Mesenchymal stem cell (in vitro differentiated cells and primary cell): ENCODE results near the gene RPL36A.

Experiments used
- DNase-seq: peaks from one replicate; pipeline ENCODE4 v3.0.0-alpha.2; 2013
- H2AFZ ChIP-seq: one replicate; pipeline ENCODE4 v1.6.1; 2013; ENCODE audit warnings: low read depth, mild to moderate bottlenecking, control low read depth, inconsistent platforms, low read length, moderate library complexity
- H2AK5ac ChIP-seq: 2 replicates; pipeline ENCODE4 v1.6.1; 2013; ENCODE audit warnings: low read length, moderate library complexity, mild to moderate bottlenecking, inconsistent platforms; ENCODE audit not compliant: severe bottlenecking
- H2BK120ac ChIP-seq: one replicate; pipeline ENCODE4 v1.6.1; 2013; ENCODE audit warnings: low read depth, mild to moderate bottlenecking, inconsistent platforms, low read length, moderate library complexity
- H2BK12ac ChIP-seq, 2 experiments: one replicate each; pipeline ENCODE4 v1.6.1; 2013; ENCODE audit warnings: inconsistent platforms in 2 of 2, low read length in 2 of 2, mild to moderate bottlenecking in 2 of 2, moderate library complexity in 2 of 2, control low read depth in 1 of 2
- H2BK15ac ChIP-seq: one replicate; pipeline ENCODE4 v1.6.1; 2013; ENCODE audit warnings: mild to moderate bottlenecking, low read depth, inconsistent platforms; ENCODE audit not compliant: poor library complexity, severe bottlenecking
- H2BK5ac ChIP-seq: 2 replicates; pipeline ENCODE4 v1.6.1; 2013; ENCODE audit warnings: low read depth, mild to moderate bottlenecking, low read length, control low read depth, inconsistent platforms; ENCODE audit not compliant: poor library complexity, severe bottlenecking
- H3K14ac ChIP-seq, 2 experiments: one replicate each; pipeline ENCODE4 v1.6.1; 2013; ENCODE audit warnings: inconsistent platforms in 2 of 2, low read length in 2 of 2, control low read depth in 1 of 2, mild to moderate bottlenecking in 1 of 2, moderate library complexity in 1 of 2
- H3K18ac ChIP-seq, 2 experiments: one replicate each; pipeline ENCODE4 v1.6.1; 2013; ENCODE audit warnings: inconsistent platforms in 2 of 2, low read length in 2 of 2, control low read depth in 1 of 2, low read depth in 1 of 2, mild to moderate bottlenecking in 1 of 2
- H3K23ac ChIP-seq, 2 experiments: one replicate each; pipeline ENCODE4 v1.6.1; 2013; ENCODE audit warnings: inconsistent platforms in 2 of 2, low read length in 2 of 2, mild to moderate bottlenecking in 2 of 2, moderate library complexity in 2 of 2, control low read depth in 1 of 2
- H3K27ac ChIP-seq: 2 replicates; pipeline ENCODE4 v1.5.1; 2013; ENCODE audit warnings: mild to moderate bottlenecking, moderate library complexity, low read length, control low read depth, inconsistent platforms; ENCODE audit not compliant: poor library complexity, severe bottlenecking
- H3K27me3 ChIP-seq, 2 experiments: 2 replicates each; pipeline versions ENCODE4 v1.6.1 to v1.7.0; 2013; ENCODE audit warnings: low read length in 2 of 2, mild to moderate bottlenecking in 2 of 2, moderate library complexity in 2 of 2, control low read depth in 1 of 2, inconsistent platforms in 1 of 2; ENCODE audit not compliant: control insufficient read depth in 1 of 2, insufficient read depth in 1 of 2
- H3K36me3 ChIP-seq, 2 experiments: 2 replicates each; pipeline versions ENCODE4 v1.6.1 to v1.7.0; 2013; ENCODE audit warnings: low read length in 2 of 2, control low read depth in 1 of 2, inconsistent platforms in 1 of 2, low read depth in 1 of 2, mild to moderate bottlenecking in 1 of 2; ENCODE audit not compliant: insufficient read depth in 2 of 2, control insufficient read depth in 1 of 2
- H3K4ac ChIP-seq, 2 experiments: one replicate each; pipeline ENCODE4 v1.6.1; 2013; ENCODE audit warnings: inconsistent platforms in 2 of 2, low read length in 2 of 2, mild to moderate bottlenecking in 2 of 2, moderate library complexity in 2 of 2, control low read depth in 1 of 2, low read depth in 1 of 2
- H3K4me1 ChIP-seq: 2 replicates; pipeline ENCODE4 v1.6.1; 2013; ENCODE audit warnings: low read depth, low read length, control low read depth; ENCODE audit not compliant: control insufficient read depth, insufficient read depth
- H3K4me2 ChIP-seq: 2 replicates; pipeline ENCODE4 v1.6.1; 2013; ENCODE audit warnings: low read length, mild to moderate bottlenecking, inconsistent platforms; ENCODE audit not compliant: poor library complexity, severe bottlenecking
- H3K4me3 ChIP-seq, 2 experiments: 2 replicates each; pipeline versions ENCODE4 v1.5.1 to v1.7.0; 2013; ENCODE audit warnings: low read length in 2 of 2, mild to moderate bottlenecking in 2 of 2, control low read depth in 1 of 2, low read depth in 1 of 2; ENCODE audit not compliant: insufficient read depth in 1 of 2
- H3K79me1 ChIP-seq: replicated peaks from 2 replicates; pipeline ENCODE4 v1.6.1; 2013; ENCODE audit warnings: mild to moderate bottlenecking, control low read depth, low read length, inconsistent platforms; ENCODE audit not compliant: poor library complexity, severe bottlenecking
- H3K9ac ChIP-seq: 2 replicates; pipeline ENCODE4 v1.7.0; 2013; ENCODE audit warnings: mild to moderate bottlenecking, low read length, moderate library complexity
- H3K9me3 ChIP-seq: 2 replicates; pipeline ENCODE4 v1.7.0; 2013; ENCODE audit warnings: mild to moderate bottlenecking, low read length; ENCODE audit not compliant: control insufficient read depth
- H4K8ac ChIP-seq: one replicate; pipeline ENCODE4 v1.6.1; 2013; ENCODE audit warnings: inconsistent platforms, mild to moderate bottlenecking, low read length, moderate library complexity
- H4K91ac ChIP-seq: one replicate; pipeline ENCODE4 v1.6.1; 2013; ENCODE audit warnings: mild to moderate bottlenecking, low read length, inconsistent platforms
- WGBS: methylation state at CpG from one replicate; pipeline ENCODE4 v1.1.7; 2013; ENCODE audit warnings: mixed read lengths; 5-methylcytosine and 5-hydroxymethylcytosine counted together

Gene RPL36A

GRCh38 chrX:101349193-101349562 lies 41.6 kb upstream of the RPL36A start:
- WGBS, result 51% methylated on average over 3 of the region's 4 CpGs
- H3K79me1 ChIP-seq, result peaks cover 2% of the 10 kb centered on the region
- H3K9me3 ChIP-seq, result no peaks in the 10 kb centered on the region
- H3K36me3 ChIP-seq, result no peaks in the 10 kb centered on the region
- peak overlapping the region; percentile 80 for H3K9ac ChIP-seq
- H2BK12ac ChIP-seq, result no peak overlapping the region
- H3K27me3 ChIP-seq, result peaks cover 0 to 11% of the 10 kb centered on the region in 2 experiments
- no peak for DNase-seq
- no peak overlapping the region for H2BK5ac ChIP-seq
- H4K91ac ChIP-seq, result no peak overlapping the region
- H2BK120ac ChIP-seq, result no peak overlapping the region
- H3K4ac ChIP-seq, result no peak overlapping the region
- no peak overlapping the region for H3K18ac ChIP-seq
- H3K4me3 ChIP-seq, result peak overlapping the region in 1 of 2 experiments; percentile 85
- H3K14ac ChIP-seq, result no peak overlapping the region
- H2BK15ac ChIP-seq, result no peak overlapping the region
- H3K27ac ChIP-seq, result no peak overlapping the region
- peak overlapping the region; percentile 65 for H3K4me2 ChIP-seq
- no peak overlapping the region for H2AK5ac ChIP-seq
- H4K8ac ChIP-seq, result no peak overlapping the region
- H3K4me1 ChIP-seq, result no peaks in the 10 kb centered on the region
- no peak overlapping the region for H2AFZ ChIP-seq
- H3K23ac ChIP-seq, result no peak overlapping the region

GRCh38 chrX:101357166-101357795 lies 33.5 kb upstream of the RPL36A start:
- H2AK5ac ChIP-seq, result no peak overlapping the region
- H3K4me1 ChIP-seq, result peaks cover 1% of the 10 kb centered on the region
- no peak overlapping the region for H3K18ac ChIP-seq
- H2AFZ ChIP-seq, result no peak overlapping the region
- H4K91ac ChIP-seq, result no peak overlapping the region
- no peak overlapping the region for H3K4me2 ChIP-seq
- no peak overlapping the region for H3K14ac ChIP-seq
- no peak overlapping the region for H2BK120ac ChIP-seq
- no peak overlapping the region for H3K23ac ChIP-seq
- no peak overlapping the region for H4K8ac ChIP-seq
- no peak overlapping the region for H2BK15ac ChIP-seq
- H2BK12ac ChIP-seq, result no peak overlapping the region
- WGBS, result 40% methylated on average over 4 of the region's 5 CpGs
- H3K9ac ChIP-seq, result no peak overlapping the region
- no peaks in the 10 kb centered on the region for H3K9me3 ChIP-seq
- H3K36me3 ChIP-seq, result no peaks in the 10 kb centered on the region
- H2BK5ac ChIP-seq, result no peak overlapping the region
- peak; percentile 28 for DNase-seq
- H3K27ac ChIP-seq, result no peak overlapping the region
- H3K4ac ChIP-seq, result no peak overlapping the region
- no peaks in the 10 kb centered on the region for H3K79me1 ChIP-seq
- peaks cover 0 to 49% of the 10 kb centered on the region in 2 experiments for H3K27me3 ChIP-seq
- no peak overlapping the region for H3K4me3 ChIP-seq

GRCh38 chrX:101359966-101360365 lies 30.8 kb upstream of the RPL36A start:
- H3K4me2 ChIP-seq, result no peak overlapping the region
- H2BK12ac ChIP-seq, result no peak overlapping the region
- H2AK5ac ChIP-seq, result no peak overlapping the region
- no peak overlapping the region for H2BK5ac ChIP-seq
- H3K23ac ChIP-seq, result no peak overlapping the region
- no peak overlapping the region for H2BK120ac ChIP-seq
- H3K18ac ChIP-seq, result no peak overlapping the region
- no peak overlapping the region for H2BK15ac ChIP-seq
- H3K14ac ChIP-seq, result no peak overlapping the region
- no peak overlapping the region for H4K91ac ChIP-seq
- no peak overlapping the region for H3K9ac ChIP-seq
- H3K27me3 ChIP-seq, result peaks cover 0 to 51% of the 10 kb centered on the region in 2 experiments
- H4K8ac ChIP-seq, result no peak overlapping the region
- no peak for DNase-seq
- H2AFZ ChIP-seq, result no peak overlapping the region
- H3K27ac ChIP-seq, result no peak overlapping the region
- no peak overlapping the region for H3K4me3 ChIP-seq
- H3K79me1 ChIP-seq, result no peaks in the 10 kb centered on the region
- H3K36me3 ChIP-seq, result no peaks in the 10 kb centered on the region
- H3K4me1 ChIP-seq, result peaks cover 1% of the 10 kb centered on the region
- H3K9me3 ChIP-seq, result no peaks in the 10 kb centered on the region
- no CpG with 5 or more reads among the region's 1 CpG for WGBS
- H3K4ac ChIP-seq, result no peak overlapping the region

GRCh38 chrX:101360390-101360789 lies 30.4 kb upstream of the RPL36A start:
- no peaks in the 10 kb centered on the region for H3K9me3 ChIP-seq
- H3K9ac ChIP-seq, result no peak overlapping the region
- H3K4me1 ChIP-seq, result peaks cover 1% of the 10 kb centered on the region
- no peak overlapping the region for H3K4me3 ChIP-seq
- no peak overlapping the region for H2AFZ ChIP-seq
- no peak overlapping the region for H3K27ac ChIP-seq
- H4K8ac ChIP-seq, result no peak overlapping the region
- no peak overlapping the region for H2AK5ac ChIP-seq
- H3K18ac ChIP-seq, result no peak overlapping the region
- H2BK12ac ChIP-seq, result no peak overlapping the region
- no peak overlapping the region for H2BK15ac ChIP-seq
- H3K27me3 ChIP-seq, result peaks cover 0 to 55% of the 10 kb centered on the region in 2 experiments
- no peak overlapping the region for H2BK120ac ChIP-seq
- H3K14ac ChIP-seq, result no peak overlapping the region
- H3K36me3 ChIP-seq, result no peaks in the 10 kb centered on the region
- no peak for DNase-seq
- no peak overlapping the region for H4K91ac ChIP-seq
- H3K79me1 ChIP-seq, result no peaks in the 10 kb centered on the region
- H3K4me2 ChIP-seq, result no peak overlapping the region
- H2BK5ac ChIP-seq, result no peak overlapping the region
- no peak overlapping the region for H3K4ac ChIP-seq
- H3K23ac ChIP-seq, result no peak overlapping the region
- 92% methylated on average over 4 of the region's 7 CpGs for WGBS
